RWPE2 (cell line): ENCODE results near the gene ZBTB34.

Experiments used
- ATAC-seq: fragments of 200-7000 bp; cut with Tn5 transposase; 3 replicates; pipeline ENCODE4 v1.9.1; 2021; ENCODE audit warnings: low read depth
- DNase-seq: peaks from one replicate; pipeline ENCODE4 v3.0.0-alpha.2; 2020; ENCODE audit warnings: low spot score
- H3K27ac ChIP-seq: fragments of 450-650 bp; 2 replicates; pipeline ENCODE4 v1.5.1; 2017; ENCODE audit warnings: mild to moderate bottlenecking; ENCODE audit not compliant: poor library complexity, severe bottlenecking
- H3K27me3 ChIP-seq: fragments of 250-450 bp; sonication (Bioruptor Pico); 2 replicates; pipeline ENCODE4 v1.5.1; 2021; ENCODE audit warnings: mild to moderate bottlenecking, moderate library complexity; ENCODE audit not compliant: insufficient read depth, poor library complexity, severe bottlenecking
- H3K36me3 ChIP-seq: fragments of 250-450 bp; sonication (Bioruptor Pico); 2 replicates; pipeline ENCODE4 v1.5.1; 2020; ENCODE audit warnings: low read depth, mild to moderate bottlenecking, moderate library complexity
- H3K4me1 ChIP-seq: fragments of 250-450 bp; sonication (Bioruptor Pico); 2 replicates; pipeline ENCODE4 v1.5.1; 2021; ENCODE audit warnings: mild to moderate bottlenecking, moderate library complexity; ENCODE audit not compliant: insufficient read depth, poor library complexity, severe bottlenecking
- H3K4me3 ChIP-seq: fragments of 250-450 bp; sonication (Bioruptor Pico); 2 replicates; pipeline ENCODE4 v1.5.1; 2021; ENCODE audit warnings: mild to moderate bottlenecking, moderate library complexity; ENCODE audit not compliant: severe bottlenecking
- H3K9me3 ChIP-seq: fragments of 250-450 bp; sonication (Bioruptor Pico); 2 replicates; pipeline ENCODE4 v1.5.1; 2021; ENCODE audit warnings: mild to moderate bottlenecking, moderate library complexity; ENCODE audit not compliant: severe bottlenecking
- TF ChIP-seq, protein P1 (sequence below): fragments of 450-650 bp; IDR thresholded peaks from one replicate; pipeline ENCODE4 v1.5.1; 2017; ENCODE audit warnings: mild to moderate bottlenecking, moderate library complexity; ENCODE audit not compliant: poor library complexity, severe bottlenecking

The ZBTB34 gene

GRCh38 chr9:126856326-126856877, 4.0 kb upstream of the ZBTB34 start:
- no peaks in the 10 kb centered on the region for H3K36me3 ChIP-seq
- H3K9me3 ChIP-seq, result no peaks in the 10 kb centered on the region
- ATAC-seq (no peak), DNase-seq (no peak)
- H3K4me3 ChIP-seq, result no peak overlapping the region
- no peaks in the 10 kb centered on the region for H3K27me3 ChIP-seq
- no peak overlapping the region for H3K27ac ChIP-seq
- no peaks in the 10 kb centered on the region for H3K4me1 ChIP-seq
- TF ChIP-seq, protein P1, sequence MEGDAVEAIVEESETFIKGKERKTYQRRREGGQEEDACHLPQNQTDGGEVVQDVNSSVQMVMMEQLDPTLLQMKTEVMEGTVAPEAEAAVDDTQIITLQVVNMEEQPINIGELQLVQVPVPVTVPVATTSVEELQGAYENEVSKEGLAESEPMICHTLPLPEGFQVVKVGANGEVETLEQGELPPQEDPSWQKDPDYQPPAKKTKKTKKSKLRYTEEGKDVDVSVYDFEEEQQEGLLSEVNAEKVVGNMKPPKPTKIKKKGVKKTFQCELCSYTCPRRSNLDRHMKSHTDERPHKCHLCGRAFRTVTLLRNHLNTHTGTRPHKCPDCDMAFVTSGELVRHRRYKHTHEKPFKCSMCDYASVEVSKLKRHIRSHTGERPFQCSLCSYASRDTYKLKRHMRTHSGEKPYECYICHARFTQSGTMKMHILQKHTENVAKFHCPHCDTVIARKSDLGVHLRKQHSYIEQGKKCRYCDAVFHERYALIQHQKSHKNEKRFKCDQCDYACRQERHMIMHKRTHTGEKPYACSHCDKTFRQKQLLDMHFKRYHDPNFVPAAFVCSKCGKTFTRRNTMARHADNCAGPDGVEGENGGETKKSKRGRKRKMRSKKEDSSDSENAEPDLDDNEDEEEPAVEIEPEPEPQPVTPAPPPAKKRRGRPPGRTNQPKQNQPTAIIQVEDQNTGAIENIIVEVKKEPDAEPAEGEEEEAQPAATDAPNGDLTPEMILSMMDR, result no peak

DNA sequence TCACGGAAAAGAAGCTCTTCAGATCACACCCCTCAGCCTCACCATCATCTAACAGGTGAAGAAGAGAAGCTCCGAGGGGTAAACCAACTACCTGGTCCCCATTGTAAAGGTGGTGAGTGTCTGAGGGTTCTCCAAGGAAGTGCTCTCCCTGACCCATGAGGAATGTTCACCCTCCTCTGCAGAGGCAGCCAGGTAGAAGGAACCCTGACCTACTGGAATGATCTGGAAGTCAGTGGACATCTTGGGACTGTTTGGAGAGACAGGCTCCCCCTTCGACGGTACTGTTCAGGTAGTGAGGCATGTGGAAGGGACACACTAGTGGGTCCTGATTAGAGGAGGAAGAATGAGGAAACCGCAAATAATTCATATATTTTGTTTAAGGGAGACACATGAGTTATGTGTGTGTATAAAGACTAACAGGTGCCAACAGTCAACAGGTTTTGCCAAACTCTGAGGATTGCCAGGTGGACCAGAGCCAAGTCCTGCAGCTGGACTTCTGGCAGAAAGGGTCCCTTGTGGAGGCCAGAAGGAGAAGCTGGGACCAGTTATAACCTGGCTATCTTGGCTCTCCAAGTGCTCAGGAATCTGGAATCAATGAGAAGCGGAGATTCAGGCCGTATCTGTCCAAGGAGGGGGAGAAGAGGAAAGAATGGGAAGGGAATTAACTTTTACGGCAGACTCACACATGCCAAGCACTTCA, 3.0 kb upstream of the ZBTB34 start:
- Histone ChIP-seq H3K27me3 (no peaks in the 10 kb centered on the region), H3K36me3 (no peaks in the 10 kb centered on the region), H3K4me3 (no peak overlapping the region), H3K4me1 (peaks cover 3% of the 10 kb centered on the region), H3K27ac (no peak overlapping the region), H3K9me3 (no peaks in the 10 kb centered on the region)
- no peak for ATAC-seq
- no peak for DNase-seq
- TF ChIP-seq, protein P1, result no peak

DNA sequence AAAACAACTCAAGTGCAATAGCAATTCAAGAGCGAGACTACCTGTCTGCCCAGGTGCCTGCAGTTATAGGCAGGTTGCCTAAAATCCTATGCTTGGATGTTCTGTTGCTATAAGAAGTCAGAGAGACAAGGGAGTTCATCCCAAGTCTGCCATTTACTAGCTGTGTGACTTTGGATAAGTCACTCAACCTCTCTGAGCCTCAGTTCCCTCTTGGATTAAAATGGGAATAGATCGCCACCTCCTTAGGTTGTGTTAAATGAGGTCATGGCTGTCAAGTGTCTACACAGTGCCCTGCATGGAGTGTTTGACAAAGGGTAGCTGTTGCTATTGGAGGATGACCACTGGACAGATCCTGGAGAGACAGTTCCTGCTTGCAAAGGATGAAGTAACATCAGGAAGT, 1.3 kb upstream of the ZBTB34 start:
- Histone ChIP-seq H3K4me1 (peaks cover 3% of the 10 kb centered on the region), H3K36me3 (peaks cover 13% of the 10 kb centered on the region), H3K9me3 (no peaks in the 10 kb centered on the region), H3K27ac (no peak overlapping the region), H3K27me3 (no peaks in the 10 kb centered on the region), H3K4me3 (no peak overlapping the region)
- TF ChIP-seq, protein P1, result no peak
- DNase-seq, result no peak
- ATAC-seq, result no peak

DNA sequence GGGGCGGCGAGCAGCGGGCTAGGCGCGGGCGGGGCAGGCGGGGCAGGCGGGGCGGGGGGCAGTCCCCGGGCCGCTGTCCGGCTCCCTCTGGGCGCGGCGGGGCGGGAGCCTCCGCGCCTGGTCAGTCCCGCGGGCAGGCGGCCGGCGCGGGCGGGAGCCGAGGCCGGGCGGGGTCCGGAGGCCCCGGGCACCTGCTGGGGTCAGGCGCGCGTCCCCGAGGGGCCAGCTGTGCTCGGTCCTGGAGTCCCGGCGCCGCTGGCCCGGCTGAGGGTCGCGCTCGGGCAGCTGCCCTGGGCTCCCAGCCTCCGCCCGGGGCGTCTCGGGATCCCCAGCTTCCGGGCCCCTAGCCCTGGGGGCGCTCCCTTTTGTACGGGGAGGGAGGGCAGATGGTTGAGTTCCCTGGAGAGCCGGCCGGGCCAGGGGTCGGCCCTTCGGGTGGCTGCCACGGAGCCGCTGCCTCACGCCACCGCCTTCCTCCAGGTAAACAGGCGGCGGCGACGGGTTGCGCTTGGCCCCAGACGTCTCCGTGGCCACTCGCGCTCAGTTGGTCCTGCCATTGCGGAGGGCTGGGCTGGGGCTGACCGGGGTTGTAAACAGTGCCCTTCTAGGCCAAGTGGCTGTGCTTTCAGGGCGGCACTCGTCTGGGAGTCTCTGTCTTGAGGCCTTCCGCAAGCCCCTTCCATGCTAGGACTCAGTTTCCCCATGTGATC, 473 bp downstream of the ZBTB34 start:
- TF ChIP-seq, protein P1, result no peak
- Histone ChIP-seq H3K36me3 (peaks cover 25% of the 10 kb centered on the region), H3K9me3 (no peaks in the 10 kb centered on the region), H3K4me3 (peak overlapping the region; percentile 99), H3K27ac (peak overlapping the region; percentile 50), H3K4me1 (peaks cover 3% of the 10 kb centered on the region), H3K27me3 (no peaks in the 10 kb centered on the region)
- ATAC-seq, result peak; percentile 70
- DNase-seq, result no peak

DNA sequence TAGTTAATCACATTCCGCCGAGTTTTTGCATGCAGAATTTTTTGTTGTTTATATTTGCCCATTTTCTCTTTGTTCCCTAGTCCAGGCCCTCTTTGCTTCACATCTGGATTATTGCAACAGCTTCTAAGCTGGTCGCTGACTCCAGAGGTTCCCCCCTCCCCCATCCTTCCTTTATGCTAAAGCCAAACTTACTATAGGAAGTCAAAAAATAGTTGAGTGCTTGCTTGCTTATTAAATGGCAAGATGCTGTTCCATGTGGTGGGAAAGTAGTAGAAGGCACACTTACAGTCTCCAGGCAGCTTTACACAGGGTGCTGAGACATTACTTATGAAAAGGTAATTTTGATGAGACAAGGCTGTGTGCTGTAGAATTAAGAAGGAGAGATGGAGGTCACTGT, 1.3 kb downstream of the ZBTB34 start:
- ATAC-seq, result no peak
- Histone ChIP-seq H3K27ac (peak overlapping the region; percentile 50), H3K27me3 (no peaks in the 10 kb centered on the region)

More for the DNA sequence above, 1.3 kb downstream of the ZBTB34 start:
- DNase-seq, result no peak
- peak overlapping the region; percentile 99 for H3K4me3 ChIP-seq
- H3K4me1 ChIP-seq, result peaks cover 3% of the 10 kb centered on the region
- no peaks in the 10 kb centered on the region for H3K9me3 ChIP-seq
- TF ChIP-seq, protein P1, result no peak
- H3K36me3 ChIP-seq, result peaks cover 32% of the 10 kb centered on the region
